K562 (cell line): ENCODE data around the gene FEM1B. TPM values are rescaled to one million over a fixed set of nuclear protein-coding genes. Genes with fewer than 3 reads are reported as not detected.

ENCODE experiments used
- ATAC-seq: fragments of 200-7000 bp; cut with Tn5 transposase; 3 replicates; pipeline ENCODE4 v1.9.1; 2020; ENCODE audit warnings: moderate library complexity
- BruUV-seq: library from RNA; stranded (reverse); fragments of 400-500 nt; replicated peaks from 2 replicates; lab custom pipeline; 2021; lab: Mats Ljungman, UMichigan
- CTCF ChIA-PET: fragments of 300-600 bp; formaldehyde crosslinking; extraction: SDS; loops from one replicate; lab custom pipeline; 2021; ENCODE audit warnings: low intra/inter-chr PET ratio; lab: Yijun Ruan, JAX
- POLR2A ChIA-PET: fragments of 300-600, 350-650 bp; sonication (Branson Sonifier 250); formaldehyde crosslinking; extraction: SDS; loops from one replicate; lab custom pipeline; 2021; ENCODE audit warnings: antibody characterized with exemption, inconsistent platforms; lab: Yijun Ruan, JAX
- DNase-seq, 4 experiments: peaks; one replicate each; pipeline versions ENCODE4 v3.0.0 to v3.0.0-alpha.2; 2011 to 2018; ENCODE audit warnings: low spot score in 3 of 4, mixed read lengths in 3 of 4; ENCODE audit errors: extremely low read depth in 1 of 4
- FAIRE-seq: peaks from 2 replicates; lab custom pipeline; 2011; peaks lifted over from hg19 to GRCh38; lab: Jason Lieb, UNC
- H2AFZ ChIP-seq: 2 replicates; pipeline ENCODE4 v1.6.0; 2011; ENCODE audit warnings: low read depth, low read length, control low read depth, inconsistent platforms
- H3K27ac ChIP-seq: fragments of 200-600 bp; 3 replicates; pipeline ENCODE4 v1.8.0; 2011; ENCODE audit warnings: low read depth, mild to moderate bottlenecking, control low read depth, inconsistent platforms, low read length, moderate library complexity, mixed read lengths; ENCODE audit errors: extremely low read depth
- H3K27me3 ChIP-seq, 2 experiments: fragments of 300-600 bp in 1 of 2; 2 replicates in 1 of 2; 3 replicates in 1 of 2; pipeline versions ENCODE4 v1.6.0 to v1.8.0; 2011; ENCODE audit warnings: inconsistent platforms in 2 of 2, low read length in 2 of 2, mild to moderate bottlenecking in 1 of 2, mixed read lengths in 1 of 2, moderate library complexity in 1 of 2; ENCODE audit not compliant: control insufficient read depth in 2 of 2, insufficient read depth in 2 of 2
- H3K36me3 ChIP-seq: fragments of 300-600 bp; 3 replicates; pipeline ENCODE4 v1.8.0; 2011; ENCODE audit warnings: mild to moderate bottlenecking, low read length, inconsistent platforms; ENCODE audit not compliant: control insufficient read depth, insufficient read depth
- H3K4me1 ChIP-seq, 2 experiments: fragments of 200-600 bp in 1 of 2; replicated peaks in 1 of 2; 2 replicates in 1 of 2; 3 replicates in 1 of 2; pipeline versions ENCODE4 v1.5.1 to v1.8.0; 2011; ENCODE audit warnings: inconsistent platforms in 2 of 2, low read length in 2 of 2, mild to moderate bottlenecking in 1 of 2, mixed read lengths in 1 of 2, moderate library complexity in 1 of 2; ENCODE audit not compliant: control insufficient read depth in 2 of 2, insufficient read depth in 2 of 2
- H3K4me2 ChIP-seq: 2 replicates; pipeline ENCODE4 v1.6.1; 2011; ENCODE audit warnings: low read length, control low read depth, inconsistent platforms, mixed read lengths; ENCODE audit not compliant: insufficient read depth
- H3K4me3 ChIP-seq: fragments of 200-600 bp; sonication (generic), shearing (Covaris generic); 2 replicates; pipeline ENCODE4 v1.5.1; 2016; ENCODE audit warnings: control low read depth, inconsistent platforms
- H3K79me2 ChIP-seq: fragments of 200-600 bp; 3 replicates; pipeline ENCODE4 v1.8.0; 2011; ENCODE audit warnings: low read length, inconsistent platforms; ENCODE audit not compliant: control insufficient read depth, insufficient read depth
- H3K9ac ChIP-seq, 2 experiments: 2 replicates each; pipeline versions ENCODE4 v1.6.0 to v1.6.1; 2011; ENCODE audit warnings: low read depth in 2 of 2, low read length in 2 of 2, control low read depth in 1 of 2, inconsistent platforms in 1 of 2, mild to moderate bottlenecking in 1 of 2, mixed read lengths in 1 of 2; ENCODE audit not compliant: insufficient read depth in 1 of 2
- H3K9me1 ChIP-seq: one replicate; pipeline ENCODE4 v1.6.0; 2011; ENCODE audit warnings: inconsistent platforms, mild to moderate bottlenecking, low read length, moderate library complexity; ENCODE audit not compliant: control insufficient read depth, insufficient read depth
- H3K9me3 ChIP-seq: replicated peaks from 2 replicates; pipeline ENCODE4 v1.5.1; 2011; ENCODE audit warnings: low read depth, low read length, inconsistent platforms; ENCODE audit not compliant: control insufficient read depth, insufficient read depth
- H4K20me1 ChIP-seq: replicated peaks from 2 replicates; pipeline ENCODE4 v1.6.1; 2011; ENCODE audit warnings: low read length, inconsistent platforms, mixed read lengths; ENCODE audit not compliant: control insufficient read depth, insufficient read depth
- ATF7 ChIP-seq: fragments of 450-650 bp; IDR thresholded peaks from 2 replicates; pipeline ENCODE4 v1.7.1; 2014; ENCODE audit warnings: mild to moderate bottlenecking, moderate library complexity
- MEF2D ChIP-seq: conservative IDR thresholded peaks from 2 replicates; pipeline ENCODE4 v1.6.1; 2016; ENCODE audit warnings: low read depth, missing genetic modification characterization, missing compliant biosample characterization
- ZFP36 ChIP-seq: fragments of 150-350 bp; IDR thresholded peaks from 2 replicates; pipeline ENCODE4 v1.6.1; 2018; ENCODE audit warnings: low read length, low read depth; ENCODE audit not compliant: partially characterized antibody
- WGBS: fragments of 100-300 bp; shearing (Covaris generic); methylation state at CpG from one replicate; pipeline ENCODE4 v1.1.6; 2016; ENCODE audit warnings: low coverage, mixed read lengths; ENCODE audit not compliant: insufficient coverage; ENCODE audit errors: missing lambda C conversion rate; 5-methylcytosine and 5-hydroxymethylcytosine counted together
- in situ Hi-C: fragments of 300-500 bp; cut with MboI; formaldehyde crosslinking; loops from 4 replicates; pipeline ENCODE4 v1.15.0; 2018; ENCODE audit warnings: inconsistent platforms, mixed read lengths
- intact Hi-C: fragments of 100-400 bp; cut with micrococcal nuclease; formaldehyde crosslinking; loops from 2 replicates; pipeline ENCODE4 v1.14.2; 2022
- polyA plus RNA-seq, 8 experiments: library from polyadenylated mRNA; depleted of rRNA in 4 of 8; stranded (reverse) in 5 of 8; unstranded in 3 of 8; fragments of >200 nt; fragmentation: Nextera tagmentation in 2 of 8; fragmentation: Illumina TruSeq in 1 of 8; extraction: Ambion mirVana in 2 of 8; extraction: Trizol in 1 of 8; gene quantifications; 2 replicates each; pipeline versions ENCODE4 v1.2.1 to v1.2.3, GENCODE V29; 2011 to 2014; ENCODE audit warnings: inconsistent platforms in 1 of 8, missing spikeins in 1 of 8
- total RNA-seq, 7 experiments: library from RNA; depleted of rRNA in 6 of 7; stranded (reverse); fragments of >200 nt in 6 of 7; fragmentation: Illumina TruSeq in 2 of 7; extraction: Trizol in 2 of 7; gene quantifications; 2 replicates each; pipeline versions ENCODE4 v1.2.1 to v1.2.3, GENCODE V29; 2011 to 2021; ENCODE audit warnings: low replicate concordance in 1 of 7
- TF ChIP-seq, protein P1 (sequence below): fragments of 450-650 bp; IDR thresholded peaks from 2 replicates; pipeline ENCODE4 v1.6.1; 2018; ENCODE audit not compliant: partially characterized antibody

FEM1B gene
- total and polyA plus RNA-seq, 9 of the 15 experiments (the other 6 are each of a cell fraction or from before 2014, with no cell fraction given), result 5.9 to 61.6 (median 20.1) TPM

DNA sequence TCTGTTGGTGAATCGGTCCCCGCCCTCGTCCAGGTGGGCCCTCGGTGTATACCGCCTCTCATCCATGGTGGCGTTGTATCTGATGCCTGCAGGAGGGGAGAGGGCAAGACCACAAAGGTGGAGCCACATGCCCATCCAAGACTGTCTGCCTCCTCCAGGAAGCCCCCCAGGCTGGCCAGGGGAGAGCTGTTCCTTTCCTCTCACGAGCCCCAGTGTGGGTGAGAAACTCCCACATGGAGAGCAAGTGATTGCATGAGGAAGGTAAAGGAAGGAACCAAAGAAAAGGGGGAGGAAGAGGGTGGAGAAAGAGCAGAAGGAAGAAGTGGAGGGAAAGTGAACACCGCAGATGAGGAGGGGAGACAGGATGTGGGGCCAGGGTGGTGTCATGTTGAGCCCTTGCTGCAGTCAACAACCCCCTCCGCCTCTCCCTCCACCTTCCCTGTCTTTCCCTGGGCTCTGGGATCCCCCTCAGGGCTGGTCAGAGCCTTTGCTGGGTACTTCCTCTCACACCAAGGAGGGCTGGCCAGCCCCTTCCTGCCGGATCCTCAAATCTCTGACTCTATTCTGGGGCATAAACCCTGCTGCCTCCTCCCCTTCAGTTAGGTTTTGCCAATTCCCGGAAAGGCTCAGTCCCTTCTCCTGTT, 49.3 kb downstream of the FEM1B start:
- in situ Hi-C loops, result no loop called here
- no peak for ATAC-seq
- TF ChIP-seq ATF7 (peak; percentile 40; the same call in 1 of the 2 replicates), ZFP36 (peak; percentile 78), MEF2D (tag) (no peak)
- TF ChIP-seq, protein P1, sequence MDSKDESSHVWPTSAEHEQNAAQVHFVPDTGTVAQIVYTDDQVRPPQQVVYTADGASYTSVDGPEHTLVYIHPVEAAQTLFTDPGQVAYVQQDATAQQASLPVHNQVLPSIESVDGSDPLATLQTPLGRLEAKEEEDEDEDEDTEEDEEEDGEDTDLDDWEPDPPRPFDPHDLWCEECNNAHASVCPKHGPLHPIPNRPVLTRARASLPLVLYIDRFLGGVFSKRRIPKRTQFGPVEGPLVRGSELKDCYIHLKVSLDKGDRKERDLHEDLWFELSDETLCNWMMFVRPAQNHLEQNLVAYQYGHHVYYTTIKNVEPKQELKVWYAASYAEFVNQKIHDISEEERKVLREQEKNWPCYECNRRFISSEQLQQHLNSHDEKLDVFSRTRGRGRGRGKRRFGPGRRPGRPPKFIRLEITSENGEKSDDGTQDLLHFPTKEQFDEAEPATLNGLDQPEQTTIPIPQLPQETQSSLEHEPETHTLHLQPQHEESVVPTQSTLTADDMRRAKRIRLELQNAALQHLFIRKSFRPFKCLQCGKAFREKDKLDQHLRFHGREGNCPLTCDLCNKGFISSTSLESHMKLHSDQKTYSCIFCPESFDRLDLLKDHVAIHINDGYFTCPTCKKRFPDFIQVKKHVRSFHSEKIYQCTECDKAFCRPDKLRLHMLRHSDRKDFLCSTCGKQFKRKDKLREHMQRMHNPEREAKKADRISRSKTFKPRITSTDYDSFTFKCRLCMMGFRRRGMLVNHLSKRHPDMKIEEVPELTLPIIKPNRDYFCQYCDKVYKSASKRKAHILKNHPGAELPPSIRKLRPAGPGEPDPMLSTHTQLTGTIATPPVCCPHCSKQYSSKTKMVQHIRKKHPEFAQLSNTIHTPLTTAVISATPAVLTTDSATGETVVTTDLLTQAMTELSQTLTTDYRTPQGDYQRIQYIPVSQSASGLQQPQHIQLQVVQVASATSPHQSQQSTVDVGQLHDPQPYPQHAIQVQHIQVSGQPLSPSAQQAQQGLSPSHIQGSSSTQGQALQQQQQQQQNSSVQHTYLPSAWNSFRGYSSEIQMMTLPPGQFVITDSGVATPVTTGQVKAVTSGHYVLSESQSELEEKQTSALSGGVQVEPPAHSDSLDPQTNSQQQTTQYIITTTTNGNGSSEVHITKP, result peak; percentile 91
- Histone ChIP-seq H3K9me3 (no peaks in the 10 kb centered on the region), H3K27me3 (peaks cover 58 to 79% of the 10 kb centered on the region in 2 experiments), H3K79me2 (no peaks in the 10 kb centered on the region), H3K4me1 (no peaks in the 10 kb centered on the region; a peak in 1 of 5 replicates), H3K27ac (no peak overlapping the region), H3K36me3 (no peaks in the 10 kb centered on the region), H4K20me1 (0 out of 2 replicates have a peak, but pooled peaks cover 7% of the 10 kb centered on the region), H3K4me3 (no peak overlapping the region), H3K4me2 (no peak overlapping the region), H2AFZ (no peak overlapping the region), H3K9ac (no peak overlapping the region), H3K9me1 (no peaks in the 10 kb centered on the region)
- no TSS peak for BruUV-seq
- ChIA-PET CTCF (no interaction called here), POLR2A (no interaction called here)
- no peak for FAIRE-seq
- WGBS, result 3% methylated on average over 8 of the region's 11 CpGs
- DNase-seq, result no peak
- intact Hi-C loops, result no loop called here
